Smooth muscle cell of the brain vasculature (primary cell): ENCODE measurements around the gene COQ10A.

ENCODE experiments used
- DNase-seq: peaks from one replicate; pipeline ENCODE4 v3.0.0-alpha.2; 2012; ENCODE audit warnings: low read depth, low spot score

The COQ10A gene

GRCh38 chr12:56315622-56316473 is 49.1 kb downstream of the COQ10A start, which contains the start of gene CNPY2:
Gene CNPY2, minus strand, starts transcription at chr12:56315988. Its CDS starts 771 bp downstream, at chr12:56315217.
- DNase-seq: peak; percentile 93

GRCh38 chr12:56317675-56318074 is 50.9 kb downstream of the COQ10A start:
- DNase-seq: no peak
